ENCODE results near the gene ASGR1. TPM values are rescaled to one million over a fixed set of nuclear protein-coding genes. Genes with fewer than 3 reads are reported as not detected.

Gene ASGR1, protein sequence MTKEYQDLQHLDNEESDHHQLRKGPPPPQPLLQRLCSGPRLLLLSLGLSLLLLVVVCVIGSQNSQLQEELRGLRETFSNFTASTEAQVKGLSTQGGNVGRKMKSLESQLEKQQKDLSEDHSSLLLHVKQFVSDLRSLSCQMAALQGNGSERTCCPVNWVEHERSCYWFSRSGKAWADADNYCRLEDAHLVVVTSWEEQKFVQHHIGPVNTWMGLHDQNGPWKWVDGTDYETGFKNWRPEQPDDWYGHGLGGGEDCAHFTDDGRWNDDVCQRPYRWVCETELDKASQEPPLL
- 4.8 TPM for polyA plus RNA-seq (2013)

GRCh38 chr17:7179317-7180254 lies at the start of gene ASGR1:
ASGR1 (minus strand) TSS chr17:7179370; CDS start chr17:7178563, 807 bp downstream.
- WGBS (ENCODE audit: insufficient coverage) = 90% methylated on average over 12 of the region's 20 CpGs
- no peaks in the 10 kb centered on the region for H3K27me3 ChIP-seq (replicated peaks in 2 of 5; ENCODE audit: control insufficient read depth in 4 of 5, insufficient read depth in 5 of 5, low read length in 4 of 5)
- ChIA-PET CTCF (interaction anchor here (0.7 to 3.5 kb wide), 6 partner anchors 10 to 132 kb away, joined by 3 to 44 read pairs (median 4); no protein-coding TSS in a partner anchor), POLR2A (no interaction called here)
- H3K27ac ChIP-seq (ENCODE audit: insufficient read depth in 1 of 2, low read depth in 1 of 2, low read length in 2 of 2, poor library complexity in 1 of 2, severe bottlenecking in 2 of 2) = no peak within 1 kb of the TSS
- H3K9me3 ChIP-seq (ENCODE audit: control extremely low read depth in 1 of 5, control insufficient read depth in 4 of 5, insufficient read depth in 2 of 5, low read depth in 1 of 5, low read length in 4 of 5) = no peaks in the 10 kb centered on the region
- peaks cover 0 to 31% (median 26%) of the 10 kb centered on the region in 4 experiments for H3K4me1 ChIP-seq (ENCODE audit: control extremely low read depth in 1 of 4, control insufficient read depth in 4 of 4, insufficient read depth in 4 of 4, low read length in 3 of 4)
- peak within 1 kb of the TSS; percentile 18 to 90 (median 70) for H3K4me3 ChIP-seq (ENCODE audit: control insufficient read depth in 1 of 7, extremely low read depth in 1 of 7, insufficient read depth in 4 of 7, low read depth in 2 of 7, low read length in 6 of 7)
- no peaks in the 10 kb centered on the region for H3K36me3 ChIP-seq (ENCODE audit: control insufficient read depth in 4 of 4, insufficient read depth in 4 of 4, low read length in 3 of 4)
- no peak for DNase-seq

DNA sequence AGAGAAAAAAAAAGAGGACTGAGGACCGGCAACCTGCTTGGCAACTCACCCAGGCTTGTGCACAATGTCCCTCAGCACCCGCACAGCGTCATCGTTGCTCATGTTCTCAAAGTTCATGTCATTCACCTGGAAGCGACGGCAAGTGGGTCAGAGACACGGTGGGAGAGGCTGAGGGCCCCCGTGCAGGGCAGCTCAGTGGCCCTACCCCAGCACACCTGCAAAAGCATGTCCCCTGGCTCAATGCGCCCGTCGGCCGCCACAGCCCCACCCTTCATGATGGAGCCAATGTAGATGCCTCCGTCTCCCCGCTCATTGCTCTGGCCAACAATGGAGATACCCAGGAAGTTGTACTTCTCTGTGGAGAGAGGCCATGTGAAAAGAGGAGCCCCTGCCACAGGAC lies 49.8 kb upstream of the ASGR1 start:
- POLR2A ChIA-PET = no interaction called here
- no peak overlapping the region for H3K27ac ChIP-seq (ENCODE audit: insufficient read depth in 1 of 2, low read depth in 1 of 2, low read length in 2 of 2, poor library complexity in 1 of 2, severe bottlenecking in 2 of 2)
- peaks cover 9 to 69% (median 46%) of the 10 kb centered on the region in 4 experiments for H3K36me3 ChIP-seq (ENCODE audit: control insufficient read depth in 4 of 4, insufficient read depth in 4 of 4, low read length in 3 of 4)

DNA sequence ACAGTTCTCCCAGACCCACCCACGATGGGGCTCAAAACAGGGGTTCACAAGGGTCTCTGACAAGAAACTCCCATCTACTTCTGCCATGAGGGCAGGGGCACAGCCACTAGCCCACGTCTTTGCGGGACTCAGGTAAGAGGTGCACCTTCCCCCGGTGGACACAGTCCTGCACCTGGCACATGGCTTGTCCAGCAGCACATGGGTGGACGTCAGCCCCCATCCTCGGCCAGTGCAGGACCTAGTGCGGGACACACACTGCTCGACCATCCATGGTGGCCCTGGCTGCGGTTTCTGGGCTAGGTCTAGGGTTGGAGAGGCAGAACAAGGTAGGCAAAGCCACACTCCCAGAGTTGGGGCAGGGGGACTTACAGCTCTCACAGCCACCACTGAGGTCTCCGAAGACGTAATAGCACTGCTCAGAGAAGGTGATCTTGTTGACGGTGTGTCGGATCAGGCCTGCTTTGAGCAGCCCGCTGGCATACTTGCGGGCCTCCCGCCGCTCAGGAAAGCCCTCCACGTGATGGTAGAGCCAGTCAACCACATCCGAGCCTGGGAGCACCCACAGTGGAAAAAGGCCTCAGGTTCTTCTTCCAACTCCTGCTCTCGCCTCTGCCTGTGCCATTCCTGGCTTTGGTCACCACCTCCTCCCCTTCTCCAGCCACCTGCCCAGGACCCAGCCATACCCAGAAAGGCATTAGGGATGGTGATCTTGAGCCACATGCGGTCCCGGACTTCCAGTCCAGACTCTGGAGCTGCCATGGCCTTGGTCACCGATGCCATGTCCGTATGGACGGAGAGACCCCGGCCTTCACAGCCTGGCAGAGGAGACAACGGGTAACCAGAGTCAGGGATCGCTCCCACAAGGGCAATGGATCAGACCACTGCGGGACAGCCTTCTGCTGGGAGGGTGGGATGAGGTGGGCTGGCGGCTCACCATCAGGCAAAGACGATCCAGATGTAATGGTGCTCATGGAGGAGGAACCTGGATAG lies 47.8 kb upstream of the ASGR1 start:
- ChIA-PET POLR2A (no interaction called here), CTCF (interaction anchor here (1.0 kb wide), 1 partner anchor 29 kb away, joined by 3 read pairs; no protein-coding TSS in a partner anchor)
- H3K27me3 ChIP-seq (replicated peaks in 2 of 5; ENCODE audit: control insufficient read depth in 4 of 5, insufficient read depth in 5 of 5, low read length in 4 of 5) = no peaks in the 10 kb centered on the region
- H3K36me3 ChIP-seq (ENCODE audit: control insufficient read depth in 4 of 4, insufficient read depth in 4 of 4, low read length in 3 of 4) = peaks cover 13 to 88% (median 64%) of the 10 kb centered on the region in 4 experiments
- no peak overlapping the region for H3K4me3 ChIP-seq (ENCODE audit: control insufficient read depth in 1 of 7, extremely low read depth in 1 of 7, insufficient read depth in 4 of 7, low read depth in 2 of 7, low read length in 6 of 7)
- no peak for DNase-seq
- H3K4me1 ChIP-seq (ENCODE audit: control extremely low read depth in 1 of 4, control insufficient read depth in 4 of 4, insufficient read depth in 4 of 4, low read length in 3 of 4) = peaks cover 0 to 5% (median 1%) of the 10 kb centered on the region in 4 experiments
- H3K9me3 ChIP-seq (ENCODE audit: control extremely low read depth in 1 of 5, control insufficient read depth in 4 of 5, insufficient read depth in 2 of 5, low read depth in 1 of 5, low read length in 4 of 5) = no peaks in the 10 kb centered on the region
- WGBS (ENCODE audit: insufficient coverage) = 97% methylated on average over 29 of the region's 31 CpGs
- H3K27ac ChIP-seq (ENCODE audit: insufficient read depth in 1 of 2, low read depth in 1 of 2, low read length in 2 of 2, poor library complexity in 1 of 2, severe bottlenecking in 2 of 2) = no peak overlapping the region

More for the DNA sequence above, 49.8 kb upstream of the ASGR1 start:
- H3K27me3 ChIP-seq (replicated peaks in 2 of 5; ENCODE audit: control insufficient read depth in 4 of 5, insufficient read depth in 5 of 5, low read length in 4 of 5) = no peaks in the 10 kb centered on the region
- CTCF ChIA-PET = interaction anchor here (10.2 kb wide), 1 partner anchor 9 kb away, joined by 75 read pairs; the partner anchor contains the start of genes ACADVL and DLG4
- no peak for DNase-seq
- H3K4me3 ChIP-seq (ENCODE audit: control insufficient read depth in 1 of 7, extremely low read depth in 1 of 7, insufficient read depth in 4 of 7, low read depth in 2 of 7, low read length in 6 of 7) = no peak overlapping the region
- H3K9me3 ChIP-seq (ENCODE audit: control extremely low read depth in 1 of 5, control insufficient read depth in 4 of 5, insufficient read depth in 2 of 5, low read depth in 1 of 5, low read length in 4 of 5) = no peaks in the 10 kb centered on the region
- WGBS (ENCODE audit: insufficient coverage) = 98% methylated on average over 10 of the region's 14 CpGs
- peaks cover 0 to 21% (median 16%) of the 10 kb centered on the region in 4 experiments for H3K4me1 ChIP-seq (ENCODE audit: control extremely low read depth in 1 of 4, control insufficient read depth in 4 of 4, insufficient read depth in 4 of 4, low read length in 3 of 4)

DNA sequence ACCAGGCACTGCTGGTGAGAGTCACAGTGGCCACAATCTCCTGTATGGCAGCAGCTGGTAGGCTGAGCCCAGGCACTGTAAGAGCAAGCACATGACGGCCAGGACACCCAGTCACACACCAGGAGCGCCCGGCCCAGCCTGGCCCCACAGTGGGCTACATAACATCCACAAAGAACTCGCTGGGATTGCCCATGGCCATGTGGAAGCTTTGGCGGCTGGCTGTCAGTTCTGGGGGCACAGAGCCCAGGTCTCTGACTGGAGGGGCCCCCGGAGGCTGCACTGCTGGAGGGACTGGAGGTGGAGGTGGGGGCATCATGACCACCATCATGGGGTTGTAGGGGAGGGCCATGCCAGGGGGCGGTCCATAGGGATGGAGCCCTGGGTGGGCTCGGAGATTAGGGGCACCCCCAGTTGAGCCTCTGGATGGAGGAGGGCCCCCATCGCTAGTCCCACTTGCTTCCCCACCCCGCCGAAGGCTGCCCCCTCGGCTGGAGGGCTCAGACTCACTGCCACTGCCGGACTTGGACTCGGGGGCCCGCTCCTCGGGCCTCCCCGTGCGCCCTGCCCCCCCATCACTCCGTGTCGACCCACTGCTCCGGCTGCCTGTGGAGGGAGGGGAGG lies 46.7 kb upstream of the ASGR1 start:
- Histone ChIP-seq H3K4me1 (ENCODE audit: control extremely low read depth in 1 of 4, control insufficient read depth in 4 of 4, insufficient read depth in 4 of 4, low read length in 3 of 4) (peaks cover 0 to 9% (median 7%) of the 10 kb centered on the region in 4 experiments), H3K27ac (ENCODE audit: insufficient read depth in 1 of 2, low read depth in 1 of 2, low read length in 2 of 2, poor library complexity in 1 of 2, severe bottlenecking in 2 of 2) (peak overlapping the region in 1 of 2 experiments; percentile 25), H3K4me3 (ENCODE audit: control insufficient read depth in 1 of 7, extremely low read depth in 1 of 7, insufficient read depth in 4 of 7, low read depth in 2 of 7, low read length in 6 of 7) (no peak overlapping the region), H3K27me3 (replicated peaks in 2 of 5; ENCODE audit: control insufficient read depth in 4 of 5, insufficient read depth in 5 of 5, low read length in 4 of 5) (no peaks in the 10 kb centered on the region), H3K36me3 (ENCODE audit: control insufficient read depth in 4 of 4, insufficient read depth in 4 of 4, low read length in 3 of 4) (peaks cover 13 to 97% (median 72%) of the 10 kb centered on the region in 4 experiments), H3K9me3 (ENCODE audit: control extremely low read depth in 1 of 5, control insufficient read depth in 4 of 5, insufficient read depth in 2 of 5, low read depth in 1 of 5, low read length in 4 of 5) (no peaks in the 10 kb centered on the region)
- 96% methylated on average over 15 of the region's 21 CpGs for WGBS (ENCODE audit: insufficient coverage)
- POLR2A ChIA-PET = no interaction called here
- CTCF ChIA-PET = interaction anchor here (1.0 kb wide), 1 partner anchor 31 kb away, joined by 3 read pairs; no protein-coding TSS in a partner anchor
- no peak for DNase-seq

DNA sequence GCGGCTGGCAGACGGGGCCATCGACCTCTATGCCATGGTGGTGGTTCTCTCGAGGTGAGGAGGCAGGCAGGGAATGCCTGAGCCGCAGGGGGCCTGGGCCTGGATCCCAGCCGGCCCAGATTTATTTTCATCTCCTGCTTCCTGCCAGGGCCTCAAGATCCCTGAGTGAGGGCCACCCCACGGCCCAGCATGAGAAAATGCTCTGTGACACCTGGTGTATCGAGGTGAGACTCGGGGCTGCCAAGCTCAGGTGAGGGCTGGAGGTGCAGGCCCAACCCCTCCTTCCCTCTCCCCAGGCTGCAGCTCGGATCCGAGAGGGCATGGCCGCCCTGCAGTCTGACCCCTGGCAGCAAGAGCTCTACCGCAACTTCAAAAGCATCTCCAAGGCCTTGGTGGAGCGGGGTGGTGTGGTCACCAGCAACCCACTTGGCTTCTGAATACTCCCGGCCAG lies 45.5 kb upstream of the ASGR1 start:
- no peaks in the 10 kb centered on the region for H3K27me3 ChIP-seq (replicated peaks in 2 of 5; ENCODE audit: control insufficient read depth in 4 of 5, insufficient read depth in 5 of 5, low read length in 4 of 5)
- no peak for DNase-seq
- ChIA-PET POLR2A (no interaction called here), CTCF (interaction anchor here (1.2 to 1.6 kb wide), 2 partner anchors 9 to 10 kb away, joined by 3 read pairs; no protein-coding TSS in a partner anchor)
- no peak overlapping the region for H3K27ac ChIP-seq (ENCODE audit: insufficient read depth in 1 of 2, low read depth in 1 of 2, low read length in 2 of 2, poor library complexity in 1 of 2, severe bottlenecking in 2 of 2)
- H3K4me3 ChIP-seq (ENCODE audit: control insufficient read depth in 1 of 7, extremely low read depth in 1 of 7, insufficient read depth in 4 of 7, low read depth in 2 of 7, low read length in 6 of 7) = no peak overlapping the region
- H3K9me3 ChIP-seq (ENCODE audit: control extremely low read depth in 1 of 5, control insufficient read depth in 4 of 5, insufficient read depth in 2 of 5, low read depth in 1 of 5, low read length in 4 of 5) = no peaks in the 10 kb centered on the region
- H3K36me3 ChIP-seq (ENCODE audit: control insufficient read depth in 4 of 4, insufficient read depth in 4 of 4, low read length in 3 of 4) = peaks cover 13 to 86% (median 63%) of the 10 kb centered on the region in 4 experiments
- WGBS (ENCODE audit: insufficient coverage) = 88% methylated on average over 7 of the region's 15 CpGs
- peaks cover 0 to 18% (median 15%) of the 10 kb centered on the region in 4 experiments for H3K4me1 ChIP-seq (ENCODE audit: control extremely low read depth in 1 of 4, control insufficient read depth in 4 of 4, insufficient read depth in 4 of 4, low read length in 3 of 4)

- 94% methylated on average over 6 of the region's 10 CpGs for WGBS (ENCODE audit: insufficient coverage)
- Histone ChIP-seq H3K4me3 (ENCODE audit: control insufficient read depth in 1 of 7, extremely low read depth in 1 of 7, insufficient read depth in 4 of 7, low read depth in 2 of 7, low read length in 6 of 7) (no peak overlapping the region), H3K4me1 (ENCODE audit: control extremely low read depth in 1 of 4, control insufficient read depth in 4 of 4, insufficient read depth in 4 of 4, low read length in 3 of 4) (peaks cover 0 to 23% (median 20%) of the 10 kb centered on the region in 4 experiments), H3K9me3 (ENCODE audit: control extremely low read depth in 1 of 5, control insufficient read depth in 4 of 5, insufficient read depth in 2 of 5, low read depth in 1 of 5, low read length in 4 of 5) (no peaks in the 10 kb centered on the region), H3K27ac (ENCODE audit: insufficient read depth in 1 of 2, low read depth in 1 of 2, low read length in 2 of 2, poor library complexity in 1 of 2, severe bottlenecking in 2 of 2) (no peak overlapping the region), H3K27me3 (replicated peaks in 2 of 5; ENCODE audit: control insufficient read depth in 4 of 5, insufficient read depth in 5 of 5, low read length in 4 of 5) (no peaks in the 10 kb centered on the region), H3K36me3 (ENCODE audit: control insufficient read depth in 4 of 4, insufficient read depth in 4 of 4, low read length in 3 of 4) (peaks cover 13 to 80% (median 58%) of the 10 kb centered on the region in 4 experiments)
- POLR2A ChIA-PET = no interaction called here
- CTCF ChIA-PET = interaction anchor here (1.2 to 4.9 kb wide), 4 partner anchors 8 to 72 kb away, joined by 3 to 39 read pairs (median 3); no protein-coding TSS in a partner anchor
- DNase-seq = no peak
These were observed 44.9 kb upstream of the ASGR1 start for GRCh38 chr17:7224110-7224509.

Measured in common myeloid progenitor, CD34-positive (primary cell).